H4 (cell line): Measurements from ENCODE around the gene TMEM18. TPM values are rescaled to one million over a fixed set of nuclear protein-coding genes. Genes with fewer than 3 reads are reported as not detected.
"Not testable (repeated sequence)": the region's sequence is repeated elsewhere in the genome, so short reads cannot be mapped to it uniquely, and the experiment has no call there.

Source experiments
- DNase-seq: peaks from one replicate; pipeline ENCODE4 v3.0.0-alpha.2; 2015; ENCODE audit warnings: low spot score
- total RNA-seq: library from RNA; depleted of rRNA; stranded (reverse); fragments of >200 nt; shearing (Covaris generic); gene quantifications from 2 replicates; pipeline ENCODE4 v1.2.3, GENCODE V29; 2014

Gene TMEM18
- total RNA-seq, 1 experiment from 2014 or later: 17.6 TPM

DNA sequence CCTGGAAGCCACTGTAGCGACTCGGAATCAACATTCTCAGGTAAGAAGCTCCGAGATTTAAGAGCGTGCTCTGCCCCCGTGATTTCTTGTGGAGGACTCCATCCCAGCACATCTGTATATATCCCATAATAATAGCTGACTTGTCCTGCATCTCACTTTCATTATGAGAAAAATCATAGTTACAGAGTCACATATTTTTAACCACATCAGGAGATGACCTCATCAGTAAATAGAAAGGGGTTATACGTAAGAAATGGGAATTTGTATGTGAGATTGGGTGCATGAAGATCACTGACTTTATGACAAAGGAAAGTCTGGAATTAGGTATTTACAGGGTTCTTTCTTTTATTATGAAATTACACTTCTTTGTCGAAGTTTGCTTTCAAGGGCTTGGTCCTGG is 16.4 kb upstream of the TMEM18 start:
- DNase-seq: no peak

- DNase-seq: no peak
Observed at GRCh38 chr2:692767-693166, 15.6 kb upstream of the TMEM18 start.

- DNase-seq: no peak
Observed at GRCh38 chr2:691821-692761, 14.9 kb upstream of the TMEM18 start.

- DNase-seq: no peak
Observed at GRCh38 chr2:690799-691198, 13.6 kb upstream of the TMEM18 start.

DNA sequence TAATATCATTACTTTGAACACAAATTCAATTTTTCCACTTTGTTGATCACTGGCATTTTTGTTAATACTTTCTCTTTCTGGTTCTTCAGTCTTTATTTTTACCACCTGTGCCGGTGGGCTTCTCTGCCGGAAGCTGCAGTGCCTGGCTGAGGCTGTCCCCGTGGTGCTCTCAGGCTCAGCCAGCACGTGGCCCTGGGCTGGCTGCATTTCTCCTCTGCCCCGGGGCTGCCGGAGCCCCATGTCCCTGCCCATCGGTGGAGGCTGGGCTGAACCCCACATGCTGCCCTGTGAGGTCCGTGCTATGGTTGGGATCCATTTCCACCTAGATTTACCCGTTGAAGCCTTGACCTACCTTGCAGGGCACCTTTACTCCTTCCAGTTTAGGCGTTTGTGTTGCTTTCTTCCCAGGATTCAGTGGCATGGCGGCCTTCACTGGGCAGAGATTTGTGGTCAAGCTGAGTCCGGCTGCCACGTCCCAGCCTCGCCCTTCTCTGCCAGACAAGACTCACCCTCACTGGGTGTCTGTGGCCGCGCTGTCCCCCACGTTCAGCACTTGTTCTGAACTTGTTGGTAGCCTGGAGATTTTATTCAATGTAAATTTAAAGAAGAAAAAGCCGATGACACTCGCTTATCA is 12.8 kb upstream of the TMEM18 start:
- DNase-seq: no peak

DNA sequence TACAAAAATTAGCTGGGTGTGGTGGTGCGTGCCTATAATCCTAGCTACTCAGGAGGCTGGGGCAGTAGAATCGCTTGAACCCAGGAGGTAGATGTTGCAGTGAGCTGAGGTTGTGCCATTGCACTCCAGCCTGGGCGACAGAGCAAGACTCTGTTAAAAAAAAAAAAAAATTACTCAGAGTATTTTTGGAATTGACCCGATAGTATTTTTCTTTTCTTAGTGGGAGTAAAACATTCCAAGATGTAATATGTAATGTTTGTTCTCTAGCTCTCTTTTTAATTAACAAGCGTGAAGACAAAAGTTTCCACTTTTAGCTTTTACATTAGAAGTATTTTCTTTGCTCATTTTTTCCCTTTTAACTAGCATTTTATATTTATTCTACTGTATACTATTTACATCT is 12.0 kb upstream of the TMEM18 start:
- no peak for DNase-seq

DNA sequence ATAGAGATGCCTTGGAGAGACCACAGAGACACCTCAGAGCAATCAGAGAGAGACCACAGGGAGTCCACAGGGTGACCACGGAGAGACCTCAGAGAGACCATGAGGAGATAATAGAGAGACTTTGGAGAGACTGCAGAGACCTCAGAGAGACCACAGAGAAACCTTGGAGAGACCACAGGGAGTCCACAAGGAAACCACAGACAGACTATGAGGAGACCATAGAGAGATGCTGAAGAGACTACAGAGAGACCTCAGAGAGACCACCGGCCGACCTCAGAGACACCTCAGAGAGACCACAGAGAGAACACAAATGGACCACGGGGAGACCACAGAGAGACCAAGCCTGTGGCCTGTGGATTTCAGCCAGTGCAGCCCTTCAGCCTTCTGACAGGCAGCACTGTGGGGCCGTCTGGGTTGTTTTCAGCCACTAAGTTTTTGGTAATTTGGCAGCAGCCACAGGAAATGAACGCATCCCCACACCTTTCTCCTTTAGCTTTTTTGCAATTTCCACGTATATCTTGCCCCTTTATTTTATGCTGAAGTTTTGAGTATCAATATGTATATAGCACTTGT is 11.4 kb upstream of the TMEM18 start:
- DNase-seq: no peak

DNA sequence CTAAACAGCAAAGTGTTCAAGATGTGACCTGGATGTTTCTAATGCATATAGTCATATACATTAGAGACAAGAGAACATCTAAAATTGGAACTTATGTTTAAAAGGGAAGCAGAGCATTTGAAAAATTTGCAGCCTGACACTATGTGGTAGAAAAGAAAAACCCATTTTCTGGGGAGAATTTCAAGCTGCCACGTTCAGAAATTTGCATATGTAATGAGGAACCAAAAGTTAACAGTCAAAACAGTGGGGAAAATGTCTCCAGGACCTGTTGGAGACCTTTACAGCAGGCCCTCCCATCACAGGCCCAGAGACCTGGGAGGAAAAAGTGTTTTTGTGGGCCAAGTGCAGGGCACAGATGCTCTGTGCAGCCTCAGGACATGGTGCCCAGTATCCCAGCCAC is 8.2 kb upstream of the TMEM18 start:
- DNase-seq: no peak

DNA sequence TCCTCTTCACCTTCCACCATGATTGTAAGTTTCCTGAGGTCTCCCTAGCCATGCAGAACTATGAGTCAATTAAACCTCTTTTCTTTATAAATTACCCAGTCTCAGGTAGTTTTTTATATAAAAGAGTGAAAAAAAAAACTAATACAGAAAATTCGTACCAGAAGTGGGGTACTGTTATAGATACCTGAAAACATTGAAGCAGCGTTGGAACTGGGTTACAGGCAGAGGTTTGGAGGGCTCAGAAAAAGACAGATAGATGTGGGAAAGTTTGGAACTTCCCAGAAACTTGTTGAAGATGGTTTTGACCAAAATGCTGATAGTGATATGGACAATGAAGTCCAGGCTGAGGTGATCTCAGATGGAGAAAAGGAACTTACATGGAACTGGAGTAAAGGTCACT is 7.7 kb upstream of the TMEM18 start:
- DNase-seq: not testable (repeated sequence)

- DNase-seq: no peak
Observed at GRCh38 chr2:682226-682625, 5.0 kb upstream of the TMEM18 start.

DNA sequence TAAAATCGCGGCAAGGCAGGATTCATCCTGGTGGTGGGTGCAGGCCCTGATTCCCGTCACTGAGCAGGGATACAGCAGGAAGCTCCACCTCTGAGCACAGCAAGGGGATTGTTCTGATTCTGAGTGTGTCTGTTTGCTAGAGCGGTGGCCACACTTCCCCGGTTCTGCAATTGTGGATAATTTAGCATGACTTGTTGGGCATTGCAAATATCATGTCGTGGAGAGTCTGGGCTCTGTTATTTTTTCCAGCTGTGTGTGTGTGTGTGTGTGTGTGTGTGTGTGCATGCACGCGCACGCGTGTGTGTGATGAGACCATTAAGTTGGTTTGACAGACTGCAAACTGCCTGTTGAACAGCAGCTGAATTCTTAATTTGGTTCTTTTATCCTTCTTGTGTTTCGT is 4.1 kb upstream of the TMEM18 start:
- DNase-seq: no peak

GRCh38 chr2:680496-680895 is 3.3 kb upstream of the TMEM18 start:
- no peak for DNase-seq

DNA sequence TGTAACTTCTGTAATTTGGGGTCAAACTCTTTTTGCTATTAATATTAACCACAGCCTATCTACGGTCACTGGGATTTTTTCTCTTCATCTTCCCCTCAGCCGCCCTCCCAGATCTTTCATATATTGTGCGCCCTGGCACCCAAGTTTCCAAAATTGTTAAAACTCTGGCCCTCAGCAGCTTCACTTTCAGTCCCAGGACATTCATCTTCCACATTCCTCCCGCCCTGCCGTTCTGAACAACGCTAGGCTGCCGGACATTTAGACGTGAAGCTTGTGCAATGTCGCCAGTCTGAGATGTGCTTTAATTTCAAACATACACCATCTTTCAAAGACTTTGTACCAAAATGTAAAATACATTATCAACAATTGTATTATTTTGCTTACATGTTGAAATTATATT is 1.8 kb upstream of the TMEM18 start:
- no peak for DNase-seq

DNA sequence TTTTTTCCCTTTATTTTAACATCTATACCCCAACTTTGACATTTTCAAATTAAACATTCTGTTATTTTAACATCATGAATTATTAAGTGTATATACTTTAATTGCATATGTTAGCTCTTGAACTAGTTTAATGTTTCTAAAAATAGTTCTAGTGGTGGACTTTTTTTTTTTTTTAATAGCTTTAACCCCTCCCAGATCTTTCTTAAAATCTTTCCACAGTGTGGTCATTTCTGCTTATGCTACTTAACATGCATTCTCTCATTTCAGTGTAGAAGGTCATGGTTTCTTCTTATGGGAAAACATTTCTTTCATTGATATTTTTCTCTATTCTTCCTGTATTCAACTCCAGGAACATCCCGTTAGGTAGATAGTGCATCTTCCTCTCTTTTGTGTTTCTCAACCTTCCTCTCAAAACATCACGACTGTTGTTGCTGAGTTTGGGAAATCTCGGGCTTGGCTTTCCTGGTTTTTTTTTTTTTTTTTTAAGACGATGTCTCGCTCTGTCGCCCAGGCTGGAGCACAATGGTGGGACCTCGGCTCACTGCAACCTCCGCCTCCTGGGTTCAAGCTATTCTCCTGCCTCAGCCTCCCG is 849 bp upstream of the TMEM18 start:
- no peak for DNase-seq

GRCh38 chr2:676647-677055 is 555 bp downstream of the TMEM18 start:
- peak; percentile 91 for DNase-seq

DNA sequence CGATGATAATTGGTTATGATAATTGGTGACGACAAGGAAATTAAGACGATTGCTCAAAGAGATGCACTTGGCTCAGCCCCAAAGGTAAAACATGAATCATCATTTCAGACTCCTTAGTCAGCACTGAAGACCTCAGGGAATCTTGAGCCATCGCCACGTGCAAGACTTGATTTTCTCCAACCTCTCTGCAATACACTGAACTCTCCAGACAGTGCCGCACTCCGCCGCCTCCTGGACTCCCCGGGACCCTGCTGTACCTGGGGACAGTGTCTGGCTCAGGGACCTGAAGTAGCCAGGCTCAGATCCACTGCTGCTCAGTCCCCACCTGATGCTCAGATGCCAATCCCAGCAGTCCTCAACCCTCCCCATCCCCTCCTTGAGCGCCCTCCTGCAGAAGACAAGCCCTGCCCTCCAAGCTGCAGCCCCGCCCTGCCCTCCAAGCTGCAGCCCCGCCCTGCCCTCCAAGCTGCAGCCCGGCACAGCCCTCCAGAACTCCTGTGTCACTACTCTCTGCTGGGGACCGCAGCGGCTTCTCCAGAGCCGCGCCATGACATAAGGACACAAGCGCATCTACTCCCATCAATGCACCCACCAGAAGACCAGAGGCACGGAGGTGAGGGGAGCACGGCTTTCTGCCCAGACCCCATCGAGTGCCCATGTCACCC is 1.1 kb downstream of the TMEM18 start:
- DNase-seq: peak; percentile 61

DNA sequence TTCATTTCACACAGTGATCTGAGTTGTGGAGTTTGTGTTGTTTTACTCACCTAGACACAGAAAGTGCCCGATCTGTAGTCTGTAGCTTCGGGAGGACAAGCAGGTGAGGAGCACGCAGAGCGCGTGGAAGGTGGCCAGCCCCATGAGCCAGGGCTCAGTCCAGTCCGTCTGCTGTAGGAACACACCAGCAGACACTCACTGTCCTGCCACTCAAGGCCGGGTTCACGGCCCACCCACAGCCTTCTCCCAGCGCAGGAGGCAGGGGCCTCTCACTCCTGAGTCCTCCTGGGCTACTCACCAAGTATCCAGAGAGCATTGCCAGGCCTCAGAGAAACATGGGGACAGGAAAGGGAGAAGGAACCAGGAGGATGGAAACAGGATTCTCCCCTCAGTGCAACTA is 1.7 kb downstream of the TMEM18 start:
- no peak for DNase-seq

DNA sequence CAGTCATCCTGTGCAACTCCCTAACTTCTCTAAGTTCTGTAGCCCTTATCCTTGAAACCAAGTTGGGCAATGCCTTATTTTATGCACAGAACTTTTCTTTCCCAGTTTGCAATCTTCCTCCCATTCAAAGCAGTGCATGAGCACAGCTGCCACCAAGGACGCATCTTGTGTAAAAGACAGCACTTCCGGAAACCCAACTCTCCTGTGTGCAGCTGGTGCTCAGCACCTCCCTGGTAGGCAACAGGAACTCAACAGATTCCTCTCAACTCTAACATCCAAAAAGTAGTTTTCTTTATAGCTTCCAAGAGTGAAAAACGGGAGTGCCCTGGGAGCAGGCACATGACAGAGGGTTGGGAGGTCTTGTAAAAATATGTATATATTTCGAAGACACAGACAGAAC is 2.2 kb downstream of the TMEM18 start:
- no peak for DNase-seq

DNA sequence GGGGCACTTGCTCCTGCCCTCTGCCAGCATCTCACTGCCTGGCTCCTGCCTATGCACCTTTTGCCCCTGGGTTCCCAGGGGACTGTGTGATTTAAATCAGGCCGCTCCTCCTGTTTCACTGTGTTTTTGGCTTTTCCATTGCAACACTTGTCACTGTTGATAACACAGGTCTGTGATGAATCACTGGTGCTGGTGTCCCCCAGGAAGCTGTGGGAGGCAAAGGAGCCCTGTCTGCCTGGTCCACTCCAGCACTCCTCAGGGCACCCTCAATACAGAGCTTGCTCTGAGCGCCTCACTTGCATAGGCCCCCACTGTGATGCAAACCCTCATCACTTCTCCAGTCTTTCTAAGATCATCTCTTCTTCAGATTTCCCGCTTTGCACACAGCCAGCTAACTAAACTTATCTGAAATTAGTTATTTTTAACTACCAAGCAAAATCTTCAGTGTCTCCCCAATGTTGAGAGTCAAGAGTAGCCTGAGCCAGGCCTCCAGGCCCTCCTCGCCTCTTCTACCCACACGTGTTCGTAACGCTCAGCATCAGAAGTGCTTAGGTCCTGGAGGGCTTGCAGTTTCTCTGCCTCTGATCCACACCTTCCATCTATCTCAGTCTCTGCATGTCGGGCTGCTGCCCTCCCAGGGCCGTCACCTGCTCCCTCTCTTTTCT is 2.8 kb downstream of the TMEM18 start:
- DNase-seq: no peak

GRCh38 chr2:673615-674320 is 3.4 kb downstream of the TMEM18 start:
- no peak for DNase-seq

GRCh38 chr2:673016-673415 is 4.2 kb downstream of the TMEM18 start:
- no peak for DNase-seq
